ENCODE measurements around the gene FAM83G.
"Not testable (repeated sequence)": the region's sequence is repeated elsewhere in the genome, so short reads cannot be mapped to it uniquely, and the experiment has no call there.

FAM83G gene

GRCh38 chr17:19004421-19005136 is at the start of gene FAM83G:
Gene FAM83G, minus strand, starts transcription at chr17:19004764. Its CDS starts 723 bp downstream, at chr17:19004041.
- peak; percentile 35 to 80 for DNase-seq (ENCODE audit: low spot score in 2 of 2)
- 0 out of 2 replicates have a peak, but pooled peaks cover 2% of the 10 kb centered on the region for H3K9me3 ChIP-seq
- H3K27me3 ChIP-seq (ENCODE audit: low read depth) = no peaks in the 10 kb centered on the region
- in situ Hi-C loops (cut with MboI; ENCODE audit: low sequenced_read_pairs) = no loop called here
- H3K4me1 ChIP-seq = peaks cover 4% of the 10 kb centered on the region; the same call in 1 of the 2 replicates
- peak within 1 kb of the TSS; percentile 41 for H3K4me3 ChIP-seq
- H3K36me3 ChIP-seq (replicated peaks) = no peaks in the 10 kb centered on the region

- H3K36me3 ChIP-seq (replicated peaks); H3K4me3 ChIP-seq; DNase-seq (ENCODE audit: low spot score in 2 of 2); H3K4me1 ChIP-seq; H3K27me3 ChIP-seq (ENCODE audit: low read depth); H3K9me3 ChIP-seq; in situ Hi-C loops (cut with MboI; ENCODE audit: low sequenced_read_pairs): not testable (repeated sequence)
These were observed 44.3 kb upstream of the FAM83G start for GRCh38 chr17:19048826-19049225.

GRCh38 chr17:19047510-19047909 is 42.9 kb upstream of the FAM83G start:
- H3K4me1 ChIP-seq; H3K36me3 ChIP-seq (replicated peaks); in situ Hi-C loops (cut with MboI; ENCODE audit: low sequenced_read_pairs); DNase-seq (ENCODE audit: low spot score in 2 of 2); H3K9me3 ChIP-seq; H3K4me3 ChIP-seq; H3K27me3 ChIP-seq (ENCODE audit: low read depth): not testable (repeated sequence)

- DNase-seq (ENCODE audit: low spot score in 2 of 2); H3K4me3 ChIP-seq; H3K27me3 ChIP-seq (ENCODE audit: low read depth); H3K4me1 ChIP-seq; in situ Hi-C loops (cut with MboI; ENCODE audit: low sequenced_read_pairs); H3K9me3 ChIP-seq; H3K36me3 ChIP-seq (replicated peaks): not testable (repeated sequence)
These were observed 42.3 kb upstream of the FAM83G start, which contains the start of gene GRAP for GRCh38 chr17:19046782-19047375. Gene GRAP, minus strand, starts transcription at chr17:19046957. Its CDS starts 31 bp downstream, at chr17:19046926.

GRCh38 chr17:19044643-19045042 is 40.1 kb upstream of the FAM83G start:
- H3K4me3 ChIP-seq; DNase-seq (ENCODE audit: low spot score in 2 of 2); in situ Hi-C loops (cut with MboI; ENCODE audit: low sequenced_read_pairs); H3K36me3 ChIP-seq (replicated peaks); H3K9me3 ChIP-seq; H3K4me1 ChIP-seq; H3K27me3 ChIP-seq (ENCODE audit: low read depth): not testable (repeated sequence)

GRCh38 chr17:19043032-19043431 is 38.5 kb upstream of the FAM83G start:
- DNase-seq (ENCODE audit: low spot score in 2 of 2); H3K4me3 ChIP-seq; H3K4me1 ChIP-seq; H3K36me3 ChIP-seq (replicated peaks); in situ Hi-C loops (cut with MboI; ENCODE audit: low sequenced_read_pairs); H3K9me3 ChIP-seq; H3K27me3 ChIP-seq (ENCODE audit: low read depth): not testable (repeated sequence)

GRCh38 chr17:19042369-19042768 is 37.8 kb upstream of the FAM83G start:
- in situ Hi-C loops (cut with MboI; ENCODE audit: low sequenced_read_pairs); DNase-seq (ENCODE audit: low spot score in 2 of 2): not testable (repeated sequence)

GRCh38 chr17:19041871-19042270 is 37.3 kb upstream of the FAM83G start:
- in situ Hi-C loops (cut with MboI; ENCODE audit: low sequenced_read_pairs) = not testable (repeated sequence)

More at GRCh38 chr17:19042369-19042768, 37.8 kb upstream of the FAM83G start:
- not testable (repeated sequence) for H3K4me3 ChIP-seq; H3K36me3 ChIP-seq (replicated peaks); H3K4me1 ChIP-seq; H3K9me3 ChIP-seq; H3K27me3 ChIP-seq (ENCODE audit: low read depth)

GRCh38 chr17:19040350-19040749 is 35.8 kb upstream of the FAM83G start:
- H3K27me3 ChIP-seq (ENCODE audit: low read depth); in situ Hi-C loops (cut with MboI; ENCODE audit: low sequenced_read_pairs); H3K4me1 ChIP-seq; DNase-seq (ENCODE audit: low spot score in 2 of 2); H3K36me3 ChIP-seq (replicated peaks); H3K4me3 ChIP-seq; H3K9me3 ChIP-seq: not testable (repeated sequence)

More at GRCh38 chr17:19041871-19042270, 37.3 kb upstream of the FAM83G start:
- DNase-seq (ENCODE audit: low spot score in 2 of 2); H3K9me3 ChIP-seq; H3K4me1 ChIP-seq; H3K27me3 ChIP-seq (ENCODE audit: low read depth); H3K4me3 ChIP-seq; H3K36me3 ChIP-seq (replicated peaks): not testable (repeated sequence)

GRCh38 chr17:19038730-19039129 is 34.2 kb upstream of the FAM83G start:
- not testable (repeated sequence) for H3K9me3 ChIP-seq

GRCh38 chr17:19038007-19038406 is 33.4 kb upstream of the FAM83G start:
- H3K4me3 ChIP-seq; H3K4me1 ChIP-seq; H3K9me3 ChIP-seq; H3K27me3 ChIP-seq (ENCODE audit: low read depth); H3K36me3 ChIP-seq (replicated peaks); in situ Hi-C loops (cut with MboI; ENCODE audit: low sequenced_read_pairs); DNase-seq (ENCODE audit: low spot score in 2 of 2): not testable (repeated sequence)

More at GRCh38 chr17:19038730-19039129, 34.2 kb upstream of the FAM83G start:
- H3K4me3 ChIP-seq; H3K4me1 ChIP-seq; H3K27me3 ChIP-seq (ENCODE audit: low read depth); H3K36me3 ChIP-seq (replicated peaks); DNase-seq (ENCODE audit: low spot score in 2 of 2); in situ Hi-C loops (cut with MboI; ENCODE audit: low sequenced_read_pairs): not testable (repeated sequence)

GRCh38 chr17:19037547-19037946 is 33.0 kb upstream of the FAM83G start:
- H3K27me3 ChIP-seq (ENCODE audit: low read depth); H3K4me1 ChIP-seq; in situ Hi-C loops (cut with MboI; ENCODE audit: low sequenced_read_pairs); H3K36me3 ChIP-seq (replicated peaks); H3K4me3 ChIP-seq; H3K9me3 ChIP-seq; DNase-seq (ENCODE audit: low spot score in 2 of 2): not testable (repeated sequence)

- H3K4me1 ChIP-seq; H3K4me3 ChIP-seq; in situ Hi-C loops (cut with MboI; ENCODE audit: low sequenced_read_pairs); H3K27me3 ChIP-seq (ENCODE audit: low read depth); H3K9me3 ChIP-seq; DNase-seq (ENCODE audit: low spot score in 2 of 2); H3K36me3 ChIP-seq (replicated peaks): not testable (repeated sequence)
These were observed 31.6 kb upstream of the FAM83G start for GRCh38 chr17:19036186-19036585.

- H3K9me3 ChIP-seq; in situ Hi-C loops (cut with MboI; ENCODE audit: low sequenced_read_pairs); H3K27me3 ChIP-seq (ENCODE audit: low read depth): not testable (repeated sequence)
These were observed 27.9 kb upstream of the FAM83G start for GRCh38 chr17:19032377-19032988.

More at GRCh38 chr17:19032377-19032988, 27.9 kb upstream of the FAM83G start:
- H3K36me3 ChIP-seq (replicated peaks); H3K4me1 ChIP-seq; DNase-seq (ENCODE audit: low spot score in 2 of 2); H3K4me3 ChIP-seq: not testable (repeated sequence)
